Erythroblast (primary cell): ENCODE results near the gene TAF13.

Source experiments
- GATA1 ChIP-seq: IDR thresholded peaks from 2 replicates; pipeline ENCODE4 v1.6.1; 2011; ENCODE audit warnings: low read depth, mild to moderate bottlenecking, control low read depth, low read length, moderate library complexity
- POLR2A ChIP-seq: IDR thresholded peaks from 2 replicates; pipeline ENCODE4 v1.6.1; 2011; ENCODE audit warnings: mild to moderate bottlenecking, low read length

DNA sequence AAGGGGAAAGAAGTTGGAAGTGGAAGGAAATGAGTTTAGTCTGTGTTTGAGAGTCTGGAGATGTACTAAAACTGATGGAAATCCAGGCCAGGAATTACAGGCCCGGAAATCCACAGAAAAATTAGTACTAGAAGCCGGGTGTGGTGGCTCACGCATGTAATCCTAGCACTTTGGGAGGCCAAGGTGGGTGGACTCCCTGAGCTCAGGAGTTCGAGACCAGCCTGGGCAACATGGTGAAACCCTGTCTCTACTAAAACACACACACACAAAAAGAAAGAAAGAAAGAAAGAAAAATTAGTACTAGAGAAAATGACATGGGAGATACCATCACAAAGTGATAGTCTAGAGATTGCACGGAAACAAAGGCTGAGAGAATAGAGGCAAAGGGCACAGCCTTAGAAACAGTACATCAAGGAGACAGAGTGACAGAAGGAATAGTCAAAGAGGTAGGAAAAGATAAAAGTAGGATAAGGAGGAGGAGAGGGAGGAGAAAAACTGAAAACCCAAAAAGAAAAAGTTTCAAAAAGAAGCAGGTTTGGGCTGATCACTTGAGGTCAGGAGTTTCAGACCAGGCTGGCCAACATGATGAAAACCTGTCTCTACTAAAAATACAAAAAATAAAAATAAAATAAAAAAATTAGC is 4.8 kb upstream of the TAF13 start:
- no peak for TF ChIP-seq POLR2A
- TF ChIP-seq GATA1, result no peak
